ENCODE data around the gene SMAD2. TPM values are rescaled to one million over a fixed set of nuclear protein-coding genes. Genes with fewer than 3 reads are reported as not detected.

SMAD2 gene
- total RNA-seq, 1 experiment from 2014 or later, result 121 TPM

GRCh38 chr18:47793609-47794008 lies 136.8 kb downstream of the SMAD2 start:
- no peaks in the 10 kb centered on the region for H3K4me1 ChIP-seq (ENCODE audit: insufficient read depth, low read length)
- no peaks in the 10 kb centered on the region for H3K79me1 ChIP-seq (ENCODE audit: insufficient read depth, low read depth, low read length, poor library complexity, severe bottlenecking)
- no peak overlapping the region for H3K27ac ChIP-seq (ENCODE audit: insufficient read length, low read depth, low read length)
- WGBS (ENCODE audit: extremely low coverage, insufficient read length, low lambda C conversion rate), result no CpG with 5 or more reads among the region's 7 CpGs
- H3K4me2 ChIP-seq (ENCODE audit: insufficient read depth, insufficient read length, low read length), result no peak overlapping the region
- no peak overlapping the region for H3K9ac ChIP-seq (ENCODE audit: extremely low read depth, insufficient read length, low read length)
- H4K5ac ChIP-seq (ENCODE audit: insufficient read length, low read depth, low read length), result no peak overlapping the region
- H3K9me3 ChIP-seq (ENCODE audit: control insufficient read depth, low read depth, low read length), result no peaks in the 10 kb centered on the region
- H4K20me1 ChIP-seq (ENCODE audit: control insufficient read depth, insufficient read depth, insufficient read length), result no peaks in the 10 kb centered on the region
- no peak overlapping the region for H3K23ac ChIP-seq (ENCODE audit: insufficient read length, low read depth, low read length)
- no peak overlapping the region for H3T11ph ChIP-seq (ENCODE audit: low read length)
- H3K27ac Mint-ChIP-seq, result peak overlapping the region in 1 of 3 experiments; percentile 73; a peak in 1 of 7 replicates
- no peak overlapping the region for H3K4ac ChIP-seq (ENCODE audit: low read depth, low read length)
- no peak overlapping the region for H2BK15ac ChIP-seq (ENCODE audit: low read depth, low read length)
- TF ChIP-seq CTCF (conservative IDR thresholded peaks at IDR 0.05), result no peak
- no peak overlapping the region for H2BK5ac ChIP-seq (ENCODE audit: insufficient read length, low read length)
- no peaks in the 10 kb centered on the region for H3K79me2 ChIP-seq (ENCODE audit: insufficient read depth, low read length)
- no peak overlapping the region for H3K14ac ChIP-seq (ENCODE audit: insufficient read depth, low read length)
- no peak for DNase-seq
- no peak overlapping the region for H2AK5ac ChIP-seq (ENCODE audit: insufficient read length, low read length)
- H4K91ac ChIP-seq (ENCODE audit: insufficient read length, low read depth, low read length), result no peak overlapping the region
- peaks cover 0 to 1% of the 10 kb centered on the region in 2 experiments; a peak in 1 of 5 replicates for H3K9me3 Mint-ChIP-seq
- no peak overlapping the region for H2BK20ac ChIP-seq (ENCODE audit: low read depth, low read length, poor library complexity, severe bottlenecking)
- peaks cover 2% of the 10 kb centered on the region for H3K27me3 Mint-ChIP-seq (ENCODE audit: low read depth)
- H2BK12ac ChIP-seq (ENCODE audit: insufficient read length, low read depth, low read length), result no peak overlapping the region
- peaks cover 0 to 1% (median 0%) of the 10 kb centered on the region in 3 experiments; a peak in 1 of 7 replicates for H3K36me3 Mint-ChIP-seq (ENCODE audit: insufficient read depth in 1 of 3, low read depth in 3 of 3)
- no peak overlapping the region for H4K8ac ChIP-seq (replicated peaks; ENCODE audit: insufficient read length, low read depth, low read length)
- no peaks in the 10 kb centered on the region for H3K23me2 ChIP-seq (ENCODE audit: insufficient read length, low read depth, low read length, poor library complexity, severe bottlenecking)
- peaks cover 2 to 12% of the 10 kb centered on the region in 2 experiments for H3K4me1 Mint-ChIP-seq
- H2BK120ac ChIP-seq (ENCODE audit: low read depth, low read length, poor library complexity, severe bottlenecking), result no peak overlapping the region
- H3K27me3 ChIP-seq (ENCODE audit: insufficient read depth, low read length), result no peaks in the 10 kb centered on the region
- no peak overlapping the region for H3K56ac ChIP-seq (ENCODE audit: insufficient read length, low read depth, low read length)
- no peak overlapping the region for H3K18ac ChIP-seq (ENCODE audit: insufficient read length, low read depth, low read length)
- H3K4me3 Mint-ChIP-seq, result no peak overlapping the region
- no peak overlapping the region for H2AFZ ChIP-seq (ENCODE audit: low read length)

Data from H9 (cell line).